Measurements from ENCODE around the gene CUL7. TPM values are rescaled to one million over a fixed set of nuclear protein-coding genes. Genes with fewer than 3 reads are reported as not detected.
"Not testable (repeated sequence)": the region's sequence is repeated elsewhere in the genome, so short reads cannot be mapped to it uniquely, and the experiment has no call there.

The CUL7 gene
- polyA plus RNA-seq, 3 donors from 2014 or later: 0.90 to 3.4 (median 1.3) TPM

DNA sequence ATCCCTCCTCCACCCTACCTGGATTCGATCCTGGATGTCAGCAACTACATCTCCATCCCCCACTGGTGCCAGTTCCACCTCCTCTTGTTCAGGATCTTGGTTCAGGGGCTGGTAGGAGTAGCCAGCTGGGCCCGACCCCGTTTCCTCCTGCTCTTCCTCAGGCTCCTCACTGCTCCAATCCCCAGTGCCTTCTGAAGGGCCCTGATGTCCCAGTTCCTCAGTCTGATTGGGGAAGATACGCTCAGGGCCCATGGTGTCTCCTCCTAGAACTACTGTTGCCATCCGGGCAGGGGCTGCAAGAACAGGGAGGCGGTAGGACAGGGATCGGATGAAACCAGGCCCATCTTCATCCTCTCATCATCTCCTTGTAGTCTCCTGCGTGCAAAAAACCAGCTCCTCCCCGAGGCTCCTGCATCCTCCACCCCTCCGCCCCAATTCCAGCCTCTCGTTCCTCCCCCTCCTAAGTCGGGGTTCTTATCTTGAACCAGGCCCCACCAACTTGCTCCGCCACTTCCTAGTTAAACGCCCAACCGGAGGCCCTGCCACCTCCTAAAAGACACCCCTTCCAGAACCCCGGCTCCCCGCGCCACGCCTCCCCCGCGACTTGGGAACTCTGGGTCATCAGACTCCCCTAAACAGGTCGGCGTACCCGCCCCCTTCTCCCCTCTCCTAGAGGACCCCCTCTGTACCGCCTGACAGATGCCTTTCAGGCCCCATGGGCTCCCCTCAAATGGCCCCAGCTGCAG is 40.4 kb downstream of the CUL7 start:
- Mint-ChIP-seq H3K4me1 (peaks cover 48 to 56% of the 10 kb centered on the region in 2 donors), H3K4me3 (peak overlapping the region; percentile 90 to 99 (median 93)), H3K36me3 (peaks cover 0 to 19% (median 4%) of the 10 kb centered on the region in 3 donors), H3K27me3 (ENCODE audit: low read depth in 3 of 3) (peaks cover 0 to 8% (median 4%) of the 10 kb centered on the region in 3 donors), H3K27ac (peak overlapping the region; percentile 79 to 97 (median 87)), H3K9me3 (no peaks in the 10 kb centered on the region)
- DNase-seq: no peak

DNA sequence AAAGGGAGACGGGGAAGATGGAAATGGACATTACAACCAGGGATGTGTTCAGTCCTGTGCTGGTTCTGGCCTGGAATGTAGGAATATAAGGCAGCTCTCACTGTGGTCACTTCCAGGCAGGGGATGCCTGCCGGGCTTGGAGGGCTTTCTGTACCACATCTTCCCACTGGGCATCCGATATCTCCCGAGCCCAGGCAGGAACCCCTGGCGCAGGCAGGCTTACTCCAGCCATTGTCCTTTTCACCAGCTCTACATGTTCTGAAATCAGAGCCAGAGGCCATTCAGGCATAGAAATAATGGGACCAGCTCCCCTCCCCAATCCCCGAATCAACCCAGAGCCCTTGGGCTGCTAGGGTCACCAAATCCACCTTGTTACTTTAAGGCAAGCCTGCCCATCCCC is 41.3 kb downstream of the CUL7 start:
- Mint-ChIP-seq H3K4me1 (peaks cover 43 to 48% of the 10 kb centered on the region in 2 donors), H3K27me3 (ENCODE audit: low read depth in 3 of 3) (peaks cover 0 to 8% (median 4%) of the 10 kb centered on the region in 3 donors), H3K27ac (peak overlapping the region in 5 of 6 donors; percentile 71 to 97 (median 86)), H3K9me3 (no peaks in the 10 kb centered on the region), H3K36me3 (peaks cover 0 to 19% (median 6%) of the 10 kb centered on the region in 3 donors), H3K4me3 (peak overlapping the region; percentile 90 to 99 (median 93))
- DNase-seq: no peak

DNA sequence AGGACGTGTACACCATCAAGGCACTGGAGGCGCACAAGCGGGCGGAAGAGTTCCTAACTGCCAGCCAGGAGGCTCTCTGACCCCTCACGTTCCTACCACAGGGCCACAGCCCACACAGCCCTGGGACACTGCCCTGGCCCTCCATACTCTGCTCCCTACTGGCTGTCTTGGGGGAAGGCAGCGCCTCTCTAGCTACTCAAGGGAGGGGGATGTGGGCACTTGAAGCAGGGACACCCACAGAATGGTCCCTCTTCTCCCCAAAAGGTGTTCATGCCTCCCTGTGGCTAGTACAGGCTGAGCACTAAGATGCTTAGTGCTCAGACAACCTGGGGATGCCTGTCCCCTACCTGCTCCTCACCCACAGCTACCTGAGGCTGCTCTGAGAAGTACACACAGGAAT is 42.4 kb downstream of the CUL7 start:
- peaks cover 0 to 20% (median 8%) of the 10 kb centered on the region in 3 donors for H3K36me3 Mint-ChIP-seq
- no peaks in the 10 kb centered on the region for H3K9me3 Mint-ChIP-seq
- peaks cover 0 to 8% (median 4%) of the 10 kb centered on the region in 3 donors for H3K27me3 Mint-ChIP-seq (ENCODE audit: low read depth in 3 of 3)
- H3K4me1 Mint-ChIP-seq: peaks cover 37 to 45% of the 10 kb centered on the region in 2 donors
- peak overlapping the region in 3 of 6 donors; percentile 27 to 55 (median 43) for H3K27ac Mint-ChIP-seq
- peak overlapping the region in 1 of 5 donors; percentile 97 for H3K4me3 Mint-ChIP-seq
- no peak for DNase-seq

- peaks cover 5 to 25% (median 8%) of the 10 kb centered on the region in 3 donors for H3K36me3 Mint-ChIP-seq
- peaks cover 24 to 28% of the 10 kb centered on the region in 2 donors for H3K4me1 Mint-ChIP-seq
- DNase-seq: no peak
- H3K27me3 Mint-ChIP-seq (ENCODE audit: low read depth in 3 of 3): peaks cover 0 to 6% (median 4%) of the 10 kb centered on the region in 3 donors
- H3K27ac Mint-ChIP-seq: peak overlapping the region in 2 of 6 donors; percentile 9 to 64
- H3K4me3 Mint-ChIP-seq: no peak overlapping the region
- no peaks in the 10 kb centered on the region for H3K9me3 Mint-ChIP-seq
These were observed 44.5 kb downstream of the CUL7 start for GRCh38 chr6:43009124-43009523.

DNA sequence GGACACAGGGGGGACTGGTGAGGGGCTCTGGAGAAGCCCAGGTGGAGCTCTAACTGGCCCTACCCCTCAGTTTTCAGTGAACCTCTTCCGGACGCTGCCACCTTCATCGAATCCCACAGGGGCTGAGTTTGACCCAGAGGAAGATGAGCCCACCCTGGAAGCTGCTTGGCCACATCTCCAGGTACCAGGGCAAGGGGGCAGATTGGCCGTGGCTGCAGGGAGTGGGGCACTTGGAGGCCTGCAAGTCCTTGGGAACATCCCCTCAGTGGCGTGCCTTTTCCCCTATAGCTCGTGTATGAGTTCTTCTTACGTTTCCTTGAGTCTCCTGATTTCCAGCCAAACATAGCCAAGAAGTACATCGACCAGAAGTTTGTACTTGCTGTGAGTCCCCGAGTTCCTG is 46.5 kb downstream of the CUL7 start:
- Mint-ChIP-seq H3K27me3 (ENCODE audit: low read depth in 3 of 3) (peaks cover 0 to 2% (median 1%) of the 10 kb centered on the region in 3 donors), H3K4me1 (peaks cover 7 to 9% of the 10 kb centered on the region in 2 donors), H3K4me3 (no peak overlapping the region), H3K36me3 (peaks cover 5 to 25% (median 8%) of the 10 kb centered on the region in 3 donors), H3K9me3 (no peaks in the 10 kb centered on the region), H3K27ac (peak overlapping the region in 2 of 6 donors; percentile 50 to 59)
- DNase-seq: no peak

- no peak for DNase-seq
- Mint-ChIP-seq H3K4me1 (peaks cover 0 to 4% of the 10 kb centered on the region in 2 donors), H3K27me3 (ENCODE audit: low read depth in 3 of 3) (peaks cover 0 to 1% (median 0%) of the 10 kb centered on the region in 3 donors), H3K4me3 (no peak overlapping the region), H3K9me3 (no peaks in the 10 kb centered on the region), H3K27ac (no peak overlapping the region), H3K36me3 (peaks cover 5 to 25% (median 8%) of the 10 kb centered on the region in 3 donors)
These were observed 47.4 kb downstream of the CUL7 start for GRCh38 chr6:43006251-43006650.

- Mint-ChIP-seq H3K4me1 (peaks cover 0 to 2% of the 10 kb centered on the region in 2 donors), H3K9me3 (no peaks in the 10 kb centered on the region), H3K27ac (no peak overlapping the region), H3K4me3 (no peak overlapping the region), H3K36me3 (peaks cover 5 to 24% (median 8%) of the 10 kb centered on the region in 3 donors), H3K27me3 (ENCODE audit: low read depth in 3 of 3) (peaks cover 0 to 1% (median 0%) of the 10 kb centered on the region in 3 donors)
- no peak for DNase-seq
These were observed 47.8 kb downstream of the CUL7 start for GRCh38 chr6:43005844-43006243.

DNA sequence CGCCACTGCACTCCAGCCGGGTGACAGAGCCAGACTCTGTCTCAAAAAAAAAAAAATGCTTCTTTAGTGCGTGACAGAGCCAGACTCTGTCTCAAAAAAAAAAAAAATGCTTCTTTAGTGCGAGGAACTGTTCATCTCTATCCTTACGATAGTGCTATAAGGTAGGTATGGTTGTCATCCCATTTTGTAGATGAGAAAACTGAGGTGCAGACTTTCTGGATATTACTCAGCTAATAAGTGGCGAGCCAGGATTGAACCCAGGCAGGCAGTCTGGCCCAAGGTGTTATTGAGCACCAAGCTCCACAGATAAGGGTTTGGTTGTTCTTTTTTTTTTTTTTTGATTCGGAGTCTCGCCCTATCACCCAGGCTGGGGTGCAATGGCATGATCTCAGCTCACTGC is 51.8 kb downstream of the CUL7 start:
- Mint-ChIP-seq H3K27me3 (ENCODE audit: low read depth in 3 of 3) (no peaks in the 10 kb centered on the region), H3K9me3 (no peaks in the 10 kb centered on the region), H3K27ac (no peak overlapping the region), H3K36me3 (peaks cover 0 to 8% (median 5%) of the 10 kb centered on the region in 3 donors), H3K4me1 (peaks cover 0 to 2% of the 10 kb centered on the region in 2 donors), H3K4me3 (no peak overlapping the region)
- no peak for DNase-seq

GRCh38 chr6:42998205-42998604 is 55.4 kb downstream of the CUL7 start:
- not testable (repeated sequence) for H3K27ac Mint-ChIP-seq; H3K9me3 Mint-ChIP-seq; H3K4me3 Mint-ChIP-seq; H3K27me3 Mint-ChIP-seq (ENCODE audit: low read depth in 3 of 3); H3K36me3 Mint-ChIP-seq; DNase-seq
- H3K4me1 Mint-ChIP-seq: peaks cover 4 to 10% of the 10 kb centered on the region in 2 donors

DNA sequence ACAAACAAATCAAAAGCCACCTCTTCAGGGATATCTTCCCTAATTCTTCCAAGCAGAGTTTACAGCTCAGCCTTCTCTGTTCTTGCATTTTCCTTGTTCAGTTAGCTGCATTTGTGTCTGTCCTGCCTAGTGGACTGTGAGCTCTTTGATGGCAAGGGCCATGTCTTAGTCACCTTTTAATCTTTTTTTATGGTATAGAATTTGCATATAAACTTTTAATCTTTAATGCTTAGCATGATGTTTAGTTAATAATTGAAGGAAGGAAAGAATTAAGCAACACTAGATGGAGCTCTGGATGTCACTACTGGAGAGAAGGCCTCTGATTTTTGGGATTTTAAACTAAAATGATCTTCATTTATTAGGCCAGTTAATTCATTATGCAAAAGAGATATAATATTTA is 57.1 kb downstream of the CUL7 start:
- peaks cover 0 to 7% (median 4%) of the 10 kb centered on the region in 3 donors for H3K36me3 Mint-ChIP-seq
- no peak for DNase-seq
- no peaks in the 10 kb centered on the region for H3K9me3 Mint-ChIP-seq
- peaks cover 0 to 1% (median 0%) of the 10 kb centered on the region in 3 donors for H3K27me3 Mint-ChIP-seq (ENCODE audit: low read depth in 3 of 3)
- no peak overlapping the region for H3K4me3 Mint-ChIP-seq
- H3K4me1 Mint-ChIP-seq: peaks cover 4 to 10% of the 10 kb centered on the region in 2 donors
- peak overlapping the region in 4 of 6 donors; percentile 6 to 75 (median 47) for H3K27ac Mint-ChIP-seq

- Mint-ChIP-seq H3K9me3 (no peaks in the 10 kb centered on the region), H3K36me3 (peaks cover 4 to 10% (median 4%) of the 10 kb centered on the region in 3 donors), H3K27me3 (ENCODE audit: low read depth in 3 of 3) (peaks cover 0 to 1% (median 0%) of the 10 kb centered on the region in 3 donors), H3K4me3 (no peak overlapping the region), H3K27ac (peak overlapping the region in 1 of 6 donors; percentile 25), H3K4me1 (peaks cover 5 to 23% of the 10 kb centered on the region in 2 donors)
- DNase-seq: no peak
These were observed 60.2 kb downstream of the CUL7 start for GRCh38 chr6:42993445-42993844.

GRCh38 chr6:42989923-42990322 is 63.7 kb downstream of the CUL7 start:
- no peak overlapping the region for H3K27ac Mint-ChIP-seq
- peaks cover 26 to 54% of the 10 kb centered on the region in 2 donors for H3K4me1 Mint-ChIP-seq
- H3K36me3 Mint-ChIP-seq: peaks cover 4 to 16% (median 4%) of the 10 kb centered on the region in 3 donors
- no peaks in the 10 kb centered on the region for H3K9me3 Mint-ChIP-seq
- no peaks in the 10 kb centered on the region for H3K27me3 Mint-ChIP-seq (ENCODE audit: low read depth in 3 of 3)
- no peak overlapping the region for H3K4me3 Mint-ChIP-seq
- DNase-seq: no peak

DNA sequence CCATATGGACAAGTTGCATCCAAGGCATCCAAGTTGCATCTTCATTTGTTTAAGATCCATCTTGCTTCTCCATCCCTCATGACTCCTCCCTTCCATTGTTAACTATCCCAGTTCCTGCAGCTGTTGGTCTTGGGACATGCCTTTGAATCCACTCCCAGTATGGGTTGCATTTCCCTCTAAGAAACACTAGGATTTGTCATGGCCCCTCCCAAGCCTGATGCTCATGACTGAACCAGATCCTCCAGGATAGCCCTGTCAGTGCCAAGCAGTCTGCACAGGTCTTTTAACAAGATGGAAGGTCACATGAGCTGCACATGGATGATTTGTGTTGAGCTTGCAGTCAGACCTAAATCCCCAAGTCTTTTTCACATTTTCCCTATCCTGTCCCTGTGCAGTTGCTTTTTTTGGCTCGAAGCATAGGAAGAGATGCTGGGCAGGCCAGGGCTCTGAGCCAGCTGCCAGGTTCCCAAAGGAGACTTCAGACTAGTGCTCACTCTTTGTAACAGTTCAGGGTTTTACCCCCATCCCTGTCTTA is 65.1 kb downstream of the CUL7 start:
- H3K27ac Mint-ChIP-seq: no peak overlapping the region
- peaks cover 0 to 5% (median 0%) of the 10 kb centered on the region in 3 donors for H3K27me3 Mint-ChIP-seq (ENCODE audit: low read depth in 3 of 3)
- no peaks in the 10 kb centered on the region for H3K9me3 Mint-ChIP-seq
- H3K4me1 Mint-ChIP-seq: peaks cover 35 to 61% of the 10 kb centered on the region in 2 donors
- peak overlapping the region in 1 of 5 donors; percentile 18 for H3K4me3 Mint-ChIP-seq
- DNase-seq: no peak
- H3K36me3 Mint-ChIP-seq: peaks cover 3 to 15% (median 4%) of the 10 kb centered on the region in 3 donors

Measured in immature natural killer cell (primary cell).